Measurements from ENCODE around the gene DNAJB1.
"Not testable (repeated sequence)": the region's sequence is repeated elsewhere in the genome, so short reads cannot be mapped to it uniquely, and the experiment has no call there.

Gene DNAJB1

GRCh38 chr19:14519860-14520407 lies 1.7 kb upstream of the DNAJB1 start:
- DNase-seq: peak; percentile 78

GRCh38 chr19:14519245-14519859 lies 1.2 kb upstream of the DNAJB1 start:
- no peak for DNase-seq

DNA sequence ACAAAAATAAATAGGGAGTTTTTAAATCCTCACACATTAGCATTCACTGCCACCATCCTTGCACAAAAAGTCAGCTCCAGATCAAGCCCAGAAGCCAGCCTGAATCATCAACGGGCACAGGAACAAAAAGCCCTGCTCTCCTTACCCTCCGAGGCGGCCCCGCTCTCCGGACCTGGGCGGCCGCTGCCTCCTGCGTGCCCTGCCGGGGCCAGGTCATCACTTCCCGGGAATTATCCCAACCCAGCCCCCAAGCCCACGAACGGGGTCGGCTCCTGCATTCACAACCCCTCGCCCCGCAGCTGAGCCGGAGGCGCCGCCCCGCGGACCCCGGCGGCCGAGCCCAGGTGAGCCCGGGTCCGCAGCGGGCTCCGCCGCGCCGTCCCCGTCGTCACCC lies 754 bp downstream of the DNAJB1 start:
- DNase-seq: no peak

- peak; percentile 25 for DNase-seq
Observed at GRCh38 chr19:14516746-14517438, 1.3 kb downstream of the DNAJB1 start.

- DNase-seq: no peak
Observed at GRCh38 chr19:14516048-14516534, 2.1 kb downstream of the DNAJB1 start.

GRCh38 chr19:14515501-14516047 lies 2.6 kb downstream of the DNAJB1 start:
- peak; percentile 55 for DNase-seq

GRCh38 chr19:14514215-14514863 lies 3.9 kb downstream of the DNAJB1 start:
- DNase-seq: no peak

GRCh38 chr19:14512406-14512961 lies 5.7 kb downstream of the DNAJB1 start:
- no peak for DNase-seq

DNA sequence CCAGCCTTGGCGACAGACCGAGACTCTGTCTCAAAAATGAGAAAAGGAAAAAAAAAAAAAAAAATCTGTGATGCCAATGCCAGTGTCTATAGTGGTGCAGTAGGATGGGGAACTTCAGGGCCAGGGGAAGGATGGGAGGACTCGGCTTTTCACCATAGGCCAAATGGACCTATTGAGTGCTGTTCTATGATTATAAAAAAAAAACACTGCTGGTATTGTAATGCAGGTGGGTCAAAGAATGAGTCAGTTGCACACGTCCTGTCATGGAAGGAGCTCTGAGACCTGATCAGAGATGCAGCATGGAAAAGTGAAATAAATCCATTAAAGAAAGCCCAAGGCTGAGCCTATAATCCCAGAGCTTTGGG lies 7.0 kb downstream of the DNAJB1 start:
- DNase-seq: no peak

- DNase-seq: peak; percentile 82
Observed at GRCh38 chr19:14510311-14511228, 7.6 kb downstream of the DNAJB1 start.

- peak; percentile 90 for DNase-seq
Observed at GRCh38 chr19:14507704-14508542, 10.3 kb downstream of the DNAJB1 start.

DNA sequence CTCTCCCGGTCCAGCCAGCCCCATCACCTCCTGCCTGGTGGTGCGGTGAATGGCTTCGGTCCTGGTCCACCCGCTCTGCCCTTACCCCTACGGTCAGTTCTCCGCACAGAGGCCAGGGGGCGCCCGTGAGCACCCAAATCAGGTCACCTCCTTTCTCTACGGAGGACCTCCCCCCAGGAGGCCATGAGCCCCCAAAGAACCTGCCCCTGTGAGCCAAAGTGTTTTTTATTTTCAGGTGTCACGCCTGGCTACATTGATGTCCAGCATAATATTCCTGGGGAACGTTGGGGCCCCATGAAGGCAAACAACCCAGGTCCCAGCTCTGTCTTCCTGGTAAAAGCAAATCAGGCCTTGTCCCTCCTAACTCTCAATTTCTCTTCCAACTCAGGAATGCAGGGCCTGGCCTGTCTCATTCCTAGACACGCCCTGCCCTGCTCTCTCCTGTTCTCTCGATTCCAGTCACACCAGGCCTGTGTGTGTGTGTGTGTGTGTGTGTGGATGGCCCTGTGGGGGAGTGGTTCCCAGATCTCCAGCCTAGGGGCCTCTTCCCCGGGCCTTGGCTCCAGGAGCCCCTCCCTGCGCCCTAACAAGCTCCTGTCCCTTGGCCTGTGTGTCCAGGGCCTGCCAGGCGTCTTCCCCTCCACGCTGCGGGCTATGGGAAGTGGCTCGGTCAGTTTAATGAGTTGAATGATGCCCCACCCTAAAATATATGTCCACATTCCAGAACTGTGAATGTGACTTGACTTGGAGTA lies 12.5 kb downstream of the DNAJB1 start:
- peak; percentile 98 for DNase-seq

GRCh38 chr19:14504575-14504974 lies 13.6 kb downstream of the DNAJB1 start:
- DNase-seq: not testable (repeated sequence)

DNA sequence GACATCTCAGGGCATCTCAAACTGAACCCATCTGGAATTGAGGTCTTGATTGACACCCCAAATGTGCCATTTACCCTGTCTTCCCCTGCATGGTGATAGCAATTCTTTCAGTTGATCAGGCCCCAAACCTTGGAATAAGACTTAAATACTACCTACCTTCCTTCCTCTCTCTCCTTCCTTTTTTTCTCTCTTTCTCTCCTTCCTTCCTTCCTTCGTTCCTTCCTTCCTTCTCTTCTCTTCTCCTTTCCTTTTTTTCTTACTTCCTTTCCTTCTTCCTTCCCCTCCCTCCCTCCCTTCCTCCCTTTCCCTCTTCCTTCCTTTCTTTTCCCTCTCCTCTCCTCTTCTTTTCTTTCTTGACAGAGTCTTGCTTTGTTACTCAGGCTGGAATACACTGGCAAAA lies 14.9 kb downstream of the DNAJB1 start:
- DNase-seq: no peak

DNA sequence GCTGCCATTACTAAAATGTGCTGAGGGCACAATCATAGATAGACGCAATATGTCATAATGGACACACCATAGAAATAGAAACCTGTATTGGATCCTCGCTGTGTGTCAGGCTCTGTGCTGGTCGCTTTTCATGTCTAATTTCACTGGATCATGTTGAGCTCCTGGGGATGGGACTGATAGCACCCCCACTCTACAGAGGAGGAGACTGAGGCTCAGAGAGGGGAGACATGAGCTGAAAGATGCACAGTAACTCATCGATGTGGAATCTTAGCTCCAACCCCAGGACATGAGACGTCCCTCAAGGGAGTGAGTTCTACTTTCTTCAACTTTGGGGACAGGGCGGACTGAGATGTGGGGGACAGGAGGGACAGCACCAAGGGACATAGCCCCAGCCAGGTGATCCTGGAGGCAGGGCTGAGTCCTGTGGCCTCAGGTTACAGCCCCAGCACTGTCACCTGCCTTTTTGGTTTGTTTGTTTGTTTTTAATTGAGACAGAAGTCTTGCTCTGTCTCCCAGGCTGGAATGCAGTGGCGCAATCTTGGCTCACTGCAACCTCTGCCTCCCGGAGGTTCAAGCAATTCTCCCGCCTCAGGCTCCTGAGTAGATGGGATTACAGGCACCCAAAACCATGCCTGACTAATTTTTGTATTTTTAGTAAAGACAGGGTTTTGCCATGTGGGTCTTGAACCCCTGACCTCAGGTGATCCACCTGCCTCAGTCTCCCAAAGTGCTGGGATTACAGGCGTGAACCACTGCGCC lies 15.7 kb downstream of the DNAJB1 start:
- DNase-seq: peak; percentile 57

- no peak for DNase-seq
Observed at GRCh38 chr19:14497228-14497921, 20.8 kb downstream of the DNAJB1 start.

GRCh38 chr19:14496834-14497227 lies 21.4 kb downstream of the DNAJB1 start:
- no peak for DNase-seq

DNA sequence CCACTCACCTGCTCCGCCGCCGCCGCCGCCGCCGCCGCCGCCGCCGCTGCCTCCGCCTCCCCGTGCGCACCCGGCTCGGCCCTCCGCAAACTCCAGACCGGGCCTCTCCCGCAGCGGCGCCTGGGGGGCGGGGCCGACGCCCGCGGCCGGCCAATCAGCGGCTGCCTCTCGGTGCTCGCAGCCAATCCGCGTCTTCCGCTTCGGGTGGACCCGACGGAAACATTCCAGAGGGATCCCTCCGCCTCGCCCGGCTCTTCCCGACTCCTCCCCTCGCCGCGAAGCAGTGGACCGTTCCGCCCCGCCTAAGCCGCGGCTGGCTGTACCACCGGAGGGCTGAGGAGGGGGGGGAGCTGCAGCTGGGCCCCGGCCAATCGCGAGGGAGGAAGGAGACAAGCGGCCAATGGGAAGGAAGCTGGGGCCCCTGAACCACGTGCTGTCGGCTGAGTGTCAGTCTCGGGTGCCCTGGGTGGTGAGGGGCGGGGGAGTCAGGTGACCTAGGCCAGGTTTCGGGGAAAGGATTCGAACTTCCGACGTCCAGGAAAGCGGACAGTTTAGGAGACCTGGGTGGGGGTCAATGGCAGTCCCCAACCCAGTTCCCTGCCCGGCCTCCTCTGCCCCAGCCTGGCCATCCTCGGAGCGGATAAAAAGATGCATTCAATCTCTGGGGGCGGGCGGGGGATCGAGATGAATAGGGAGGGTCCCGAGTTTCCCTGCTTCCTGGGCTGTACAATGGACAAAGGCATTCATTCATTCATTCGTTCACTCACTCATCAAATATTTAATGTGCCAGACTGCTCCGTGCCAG lies 22.0 kb downstream of the DNAJB1 start, which contains the start of gene GIPC1:
TSS of gene GIPC1 (minus strand) at position 99 of the 805 bp plus-strand sequence. CDS start 13,151 bp downstream, outside the sequence.
- peak; percentile 99 for DNase-seq

Data from EL (cell line).